GM19455 (cell line): ENCODE data around the gene WFDC12.

Experiments used
- ATAC-seq: cut with Tn5 transposase; IDR thresholded peaks from one replicate; pipeline ENCODE4 v1.9.1; 2021; ENCODE audit not compliant: unreplicated experiment

Gene WFDC12

GRCh38 chr20:45092898-45093297 is 31.4 kb downstream of the WFDC12 start:
- ATAC-seq = no peak

DNA sequence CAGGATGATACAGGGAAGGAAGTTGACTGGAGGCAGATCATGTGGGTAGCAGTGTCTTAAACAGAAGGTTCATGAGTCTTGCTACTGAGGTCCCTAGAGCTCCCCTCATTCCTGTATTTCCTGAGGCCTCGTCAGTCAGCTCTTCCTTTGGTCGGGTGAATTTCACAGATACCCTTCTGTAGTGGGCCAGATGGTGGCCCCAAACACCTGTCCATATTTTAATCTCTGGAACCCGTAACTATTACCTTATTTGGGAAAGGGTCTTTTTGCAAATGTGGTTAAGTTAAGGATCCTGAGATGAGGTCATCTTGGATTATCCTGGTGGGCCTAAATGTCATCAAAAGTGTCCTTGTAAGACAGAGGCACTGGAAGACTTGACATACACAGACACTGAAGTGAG is 32.9 kb downstream of the WFDC12 start:
- no peak for ATAC-seq

DNA sequence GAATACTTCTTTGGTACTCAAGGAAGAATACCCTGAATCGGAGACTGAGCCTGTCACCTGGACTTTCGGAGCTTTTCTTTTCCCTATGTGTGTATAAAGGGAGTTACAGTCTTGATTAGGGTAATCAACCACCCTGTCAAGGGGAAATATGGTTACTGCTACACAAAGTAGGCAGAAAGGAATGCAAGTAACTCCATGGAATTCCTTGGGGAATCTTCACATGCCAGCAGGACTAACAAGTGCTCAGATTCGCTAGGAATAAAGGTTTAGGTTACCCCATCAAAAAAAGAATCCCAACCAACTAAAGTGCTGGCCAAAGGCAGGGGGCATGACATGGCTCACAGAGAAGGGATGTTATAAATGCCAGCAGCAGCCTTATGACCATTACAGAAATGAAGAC is 33.8 kb downstream of the WFDC12 start:
- no peak for ATAC-seq

DNA sequence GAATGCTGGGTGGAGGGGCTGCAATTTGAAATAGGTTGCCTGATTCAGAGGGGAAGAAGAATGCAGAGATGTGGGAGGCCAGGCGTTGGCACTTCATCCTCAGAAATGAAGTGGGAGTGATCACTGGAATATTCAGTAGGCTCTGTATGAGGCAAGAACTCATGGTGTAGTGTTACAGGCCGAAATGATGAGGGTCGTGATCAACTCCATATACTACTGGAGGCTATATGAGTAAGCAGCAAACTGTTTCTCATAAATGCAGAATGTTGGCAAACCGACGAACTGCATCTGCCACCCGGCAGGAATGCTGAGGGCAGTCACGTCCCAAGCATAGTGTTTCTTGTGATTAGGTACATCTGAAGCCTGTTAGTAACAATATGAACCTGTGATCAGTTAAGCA is 36.0 kb downstream of the WFDC12 start:
- ATAC-seq = no peak

GRCh38 chr20:45087814-45088213 is 36.5 kb downstream of the WFDC12 start:
- ATAC-seq = no peak

- ATAC-seq = no peak
These were observed 37.0 kb downstream of the WFDC12 start for GRCh38 chr20:45087097-45087790.

GRCh38 chr20:45085867-45086266 is 38.4 kb downstream of the WFDC12 start:
- ATAC-seq = no peak

GRCh38 chr20:45085289-45085688 is 39.0 kb downstream of the WFDC12 start:
- ATAC-seq = no peak

DNA sequence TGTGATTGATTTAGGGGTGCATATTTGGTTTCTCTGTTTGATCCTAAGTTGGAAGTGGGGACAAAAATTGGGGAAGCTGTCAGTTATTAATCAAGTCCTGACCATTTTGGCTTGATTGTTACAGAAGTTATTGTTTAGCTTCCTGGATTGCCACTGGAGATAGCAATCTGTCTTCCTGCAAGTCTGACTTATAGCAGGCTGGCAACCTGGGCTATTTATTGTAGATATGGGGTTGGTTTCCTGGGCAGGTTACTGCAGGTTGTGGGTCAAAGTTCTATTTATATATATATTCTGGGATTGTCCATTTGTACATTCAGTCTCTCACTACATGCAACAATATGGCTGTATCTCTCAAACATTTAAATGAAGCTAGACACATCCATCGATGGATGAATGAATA is 41.1 kb downstream of the WFDC12 start:
- ATAC-seq = no peak

- no peak for ATAC-seq
These were observed 41.8 kb downstream of the WFDC12 start for GRCh38 chr20:45082468-45082867.

DNA sequence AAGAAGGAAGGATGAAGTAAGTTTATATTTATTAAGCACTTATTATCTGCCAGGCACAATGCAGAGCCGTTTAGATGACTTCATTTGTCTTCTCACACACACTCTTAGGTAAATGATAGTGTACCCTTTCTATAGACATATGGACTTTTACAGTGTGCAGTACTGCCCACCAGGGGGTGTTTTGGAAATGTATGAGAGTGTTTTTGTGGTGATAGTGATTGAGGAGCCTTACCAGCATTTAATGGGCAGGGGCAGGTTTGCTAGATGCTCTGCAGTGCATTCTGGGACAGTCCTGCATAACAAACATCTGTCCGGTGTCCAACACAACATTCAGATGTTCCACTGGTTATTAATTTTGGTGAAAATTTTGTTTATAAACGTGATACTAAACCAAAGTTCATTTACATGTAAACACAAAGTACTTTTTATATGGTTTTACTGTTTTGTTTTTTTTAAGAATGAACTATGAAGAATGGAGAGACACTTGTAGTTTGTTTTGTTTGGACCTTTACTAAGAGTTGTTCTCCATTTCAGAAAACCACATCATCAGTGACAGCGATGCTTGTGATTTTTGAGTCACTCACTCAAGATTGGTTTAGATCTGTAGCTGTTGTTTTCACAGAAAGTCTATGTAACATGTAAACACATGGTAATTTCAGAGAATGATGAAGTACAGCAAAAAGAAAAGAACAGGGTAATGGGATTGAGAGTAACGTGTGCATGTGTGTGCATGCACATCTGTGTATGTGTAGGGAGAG is 43.2 kb downstream of the WFDC12 start:
- no peak for ATAC-seq

- no peak for ATAC-seq
These were observed 46.7 kb downstream of the WFDC12 start for GRCh38 chr20:45077559-45077958.
